Activated T-helper 2 cell treated with anti-CD3 and anti-CD28 coated beads, Interferon-gamma antibody, Interleukin-2, Interleukin-4, amounts not matched to agents 10 μg/mL and 5 μg/mL and 100 μg/mL, durations not matched to agents 14 hours and 24 hours and 36 hours (primary cell): ENCODE results near the gene MRGPRF. TPM values are rescaled to one million over a fixed set of nuclear protein-coding genes. Genes with fewer than 3 reads are reported as not detected.

Experiments
- DNase-seq: peaks from one replicate; pipeline ENCODE4 v3.0.0; 2021; ENCODE audit warnings: low spot score
- H3K27ac Mint-ChIP-seq: one replicate; pipeline ENCODE4 v1.8.0; 2021; ENCODE audit warnings: mixed read lengths
- H3K27me3 Mint-ChIP-seq: one replicate; pipeline ENCODE4 v1.8.0; 2021; ENCODE audit warnings: low read depth, mixed read lengths
- H3K36me3 Mint-ChIP-seq: one replicate; pipeline ENCODE4 v1.8.0; 2021; ENCODE audit warnings: low read depth, mixed read lengths
- H3K4me1 Mint-ChIP-seq: one replicate; pipeline ENCODE4 v1.8.0; 2021; ENCODE audit warnings: low read depth, mixed read lengths
- H3K4me3 Mint-ChIP-seq: one replicate; pipeline ENCODE4 v1.8.0; 2021; ENCODE audit warnings: low read depth, mild to moderate bottlenecking, moderate library complexity, mixed read lengths
- H3K9me3 Mint-ChIP-seq: one replicate; pipeline ENCODE4 v1.8.0; 2021; ENCODE audit warnings: mixed read lengths
- intact Hi-C: fragments of 100-400 bp; cut with micrococcal nuclease; formaldehyde crosslinking; loops from one replicate; pipeline ENCODE4 v1.15.1; 2023
- total RNA-seq: library from RNA; stranded (reverse); gene quantifications from 2 replicates; pipeline ENCODE4 v1.2.3, GENCODE V29; 2022

The MRGPRF gene
- total RNA-seq, 1 donor from 2014 or later, result not detected

DNA sequence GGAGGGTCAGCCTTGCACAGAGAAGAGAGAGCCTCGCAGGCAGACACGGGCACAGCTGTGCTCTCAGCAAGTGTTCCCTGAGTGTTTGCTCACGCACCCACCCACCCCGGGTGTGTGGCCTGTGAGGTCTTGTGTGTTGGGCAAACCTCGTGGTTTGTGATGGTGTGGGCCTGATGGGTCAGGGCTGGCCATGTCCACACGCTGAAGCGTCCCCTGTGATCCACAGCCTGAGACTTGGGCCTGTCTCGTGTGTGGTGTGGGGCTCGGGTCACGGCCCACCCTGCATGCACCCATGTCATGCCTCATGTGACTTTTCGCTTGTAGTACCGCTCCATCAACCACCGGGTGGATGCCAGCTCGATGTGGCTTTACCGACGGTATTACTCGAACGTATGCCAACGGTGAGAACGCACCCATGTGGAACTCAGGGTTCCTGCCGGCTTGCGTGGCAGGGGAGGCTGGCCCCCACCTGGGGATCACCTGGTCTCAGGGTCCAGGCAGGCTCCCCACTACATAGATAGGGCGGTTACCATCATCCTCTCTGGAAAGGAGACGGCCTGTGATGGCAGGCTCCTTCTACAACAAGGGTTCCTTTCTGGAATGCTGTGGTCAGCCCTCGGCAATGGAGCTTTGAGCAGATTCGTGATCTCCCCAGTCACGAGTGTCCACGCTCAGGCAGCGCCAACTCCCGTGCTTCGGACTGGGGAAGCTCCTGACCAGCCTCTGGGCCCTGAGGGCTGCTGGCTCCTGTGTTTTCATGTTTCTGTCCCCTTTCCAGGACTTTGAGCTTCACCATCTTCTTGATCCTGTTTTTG, 41.6 kb upstream of the MRGPRF start:
- intact Hi-C loops, result no loop called here
- Mint-ChIP-seq H3K4me1 (peaks cover 6% of the 10 kb centered on the region), H3K27me3 (no peaks in the 10 kb centered on the region), H3K4me3 (no peak overlapping the region), H3K36me3 (peaks cover 3% of the 10 kb centered on the region), H3K27ac (no peak overlapping the region), H3K9me3 (no peaks in the 10 kb centered on the region)
- DNase-seq, result no peak

DNA sequence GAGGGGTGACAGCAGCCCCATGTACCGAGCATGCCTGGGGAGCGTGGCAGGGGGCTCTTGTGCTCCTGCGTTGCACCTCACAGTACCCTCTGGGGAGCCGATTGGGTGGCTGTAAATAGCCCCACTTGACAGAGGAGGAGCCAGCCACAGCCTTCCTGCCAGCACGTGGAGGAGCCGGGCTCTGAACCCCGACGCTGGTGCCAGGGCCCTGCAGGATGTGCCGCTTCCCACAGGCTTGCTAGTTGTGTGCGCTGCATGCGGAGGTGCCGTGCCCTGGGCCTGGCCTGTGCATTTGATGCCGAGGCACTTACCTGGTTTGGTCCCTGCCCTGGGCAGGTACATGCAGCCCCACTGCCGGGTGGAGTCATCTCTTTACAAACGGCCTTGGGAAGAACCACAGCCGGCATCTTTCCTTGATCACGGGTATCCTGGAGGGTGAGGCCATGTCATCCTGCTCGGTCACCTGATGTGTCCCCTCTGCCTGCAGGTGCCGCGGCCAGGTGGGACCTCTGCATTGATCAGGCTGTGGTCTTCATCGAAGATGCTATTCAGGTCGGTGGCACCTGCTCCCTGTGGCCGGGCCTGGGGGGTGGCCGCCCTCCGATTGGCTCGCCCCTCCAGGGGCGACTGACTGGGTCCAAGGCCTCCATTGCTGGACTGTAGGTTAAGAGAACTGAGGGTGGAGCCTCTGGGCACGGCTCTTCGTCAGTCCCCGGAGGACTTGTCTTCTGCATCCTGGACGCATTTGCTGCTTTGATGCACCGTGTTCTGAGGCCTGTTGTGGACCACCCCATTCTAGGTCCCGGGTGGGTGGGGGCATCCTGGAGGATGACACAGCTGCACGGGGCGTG, 40.7 kb upstream of the MRGPRF start:
- intact Hi-C loops, result no loop called here
- Mint-ChIP-seq H3K27me3 (no peaks in the 10 kb centered on the region), H3K9me3 (no peaks in the 10 kb centered on the region), H3K27ac (no peak overlapping the region), H3K36me3 (peaks cover 3% of the 10 kb centered on the region), H3K4me3 (no peak overlapping the region), H3K4me1 (peaks cover 7% of the 10 kb centered on the region)
- no peak for DNase-seq

DNA sequence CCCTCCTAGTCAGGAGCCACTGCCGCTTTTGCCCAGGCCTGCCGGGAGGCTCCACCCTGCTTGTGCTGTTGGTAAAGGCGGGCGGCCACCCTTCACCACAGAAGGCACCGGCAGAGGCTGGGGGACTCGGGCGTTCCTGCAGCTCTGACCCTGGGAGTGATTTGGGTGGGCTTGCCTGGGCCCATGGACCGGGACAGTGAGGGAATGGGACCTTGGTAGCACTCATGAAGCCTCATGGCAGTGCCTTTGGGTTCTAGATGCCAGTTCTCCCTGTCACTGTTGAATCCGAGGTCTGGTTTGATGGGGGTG, 40.1 kb upstream of the MRGPRF start:
- no peaks in the 10 kb centered on the region for H3K27me3 Mint-ChIP-seq
- no peak overlapping the region for H3K27ac Mint-ChIP-seq
- intact Hi-C loops, result no loop called here
- no peak for DNase-seq
- peaks cover 10% of the 10 kb centered on the region for H3K4me1 Mint-ChIP-seq
- no peaks in the 10 kb centered on the region for H3K9me3 Mint-ChIP-seq
- peaks cover 3% of the 10 kb centered on the region for H3K36me3 Mint-ChIP-seq
- no peak overlapping the region for H3K4me3 Mint-ChIP-seq

DNA sequence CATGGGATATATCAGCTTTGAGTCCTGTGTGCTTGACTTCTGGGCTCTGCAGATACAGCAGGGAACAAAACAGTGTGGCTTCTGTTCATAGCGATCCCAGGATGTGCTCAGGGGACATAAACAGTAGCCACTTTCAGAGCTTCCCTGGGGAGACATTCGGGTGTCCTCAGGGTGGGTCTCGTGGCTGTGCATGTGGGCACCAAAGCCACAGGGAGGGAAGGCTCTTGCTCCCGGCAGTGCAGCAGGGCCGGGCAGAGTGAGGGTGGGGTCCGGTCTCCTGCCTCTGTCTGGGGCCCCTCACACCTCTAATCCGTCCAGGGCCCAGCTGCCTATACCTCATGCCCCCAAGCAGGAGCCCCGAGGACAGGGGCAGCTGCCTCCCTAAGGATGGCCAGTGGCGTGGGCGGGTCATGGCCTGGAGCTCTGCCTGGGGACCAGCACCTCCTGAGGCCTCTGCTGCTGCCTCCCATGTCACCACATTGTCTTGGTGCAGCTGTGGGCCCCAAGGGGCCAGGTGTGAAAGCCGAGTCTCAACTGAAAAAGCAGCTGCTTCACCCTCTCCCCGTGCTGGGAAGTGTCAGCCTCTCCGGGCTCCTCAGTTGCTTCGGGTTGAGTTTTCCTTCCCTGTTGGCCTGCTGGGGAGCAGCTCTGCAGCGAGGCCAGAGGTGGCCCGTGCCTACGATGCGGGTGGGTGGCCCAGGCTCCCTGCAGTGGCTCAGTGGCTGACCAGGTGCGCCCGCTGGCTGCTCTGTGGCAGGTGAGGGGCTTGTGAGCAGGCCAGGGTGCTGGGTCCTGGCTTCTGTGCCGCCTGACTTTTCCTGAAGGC, 39.5 kb upstream of the MRGPRF start:
- no peaks in the 10 kb centered on the region for H3K27me3 Mint-ChIP-seq
- no peak overlapping the region for H3K27ac Mint-ChIP-seq
- no peaks in the 10 kb centered on the region for H3K9me3 Mint-ChIP-seq
- H3K36me3 Mint-ChIP-seq, result peaks cover 2% of the 10 kb centered on the region
- no peak overlapping the region for H3K4me3 Mint-ChIP-seq
- no peak for DNase-seq
- intact Hi-C loops, result no loop called here
- H3K4me1 Mint-ChIP-seq, result peaks cover 14% of the 10 kb centered on the region

DNA sequence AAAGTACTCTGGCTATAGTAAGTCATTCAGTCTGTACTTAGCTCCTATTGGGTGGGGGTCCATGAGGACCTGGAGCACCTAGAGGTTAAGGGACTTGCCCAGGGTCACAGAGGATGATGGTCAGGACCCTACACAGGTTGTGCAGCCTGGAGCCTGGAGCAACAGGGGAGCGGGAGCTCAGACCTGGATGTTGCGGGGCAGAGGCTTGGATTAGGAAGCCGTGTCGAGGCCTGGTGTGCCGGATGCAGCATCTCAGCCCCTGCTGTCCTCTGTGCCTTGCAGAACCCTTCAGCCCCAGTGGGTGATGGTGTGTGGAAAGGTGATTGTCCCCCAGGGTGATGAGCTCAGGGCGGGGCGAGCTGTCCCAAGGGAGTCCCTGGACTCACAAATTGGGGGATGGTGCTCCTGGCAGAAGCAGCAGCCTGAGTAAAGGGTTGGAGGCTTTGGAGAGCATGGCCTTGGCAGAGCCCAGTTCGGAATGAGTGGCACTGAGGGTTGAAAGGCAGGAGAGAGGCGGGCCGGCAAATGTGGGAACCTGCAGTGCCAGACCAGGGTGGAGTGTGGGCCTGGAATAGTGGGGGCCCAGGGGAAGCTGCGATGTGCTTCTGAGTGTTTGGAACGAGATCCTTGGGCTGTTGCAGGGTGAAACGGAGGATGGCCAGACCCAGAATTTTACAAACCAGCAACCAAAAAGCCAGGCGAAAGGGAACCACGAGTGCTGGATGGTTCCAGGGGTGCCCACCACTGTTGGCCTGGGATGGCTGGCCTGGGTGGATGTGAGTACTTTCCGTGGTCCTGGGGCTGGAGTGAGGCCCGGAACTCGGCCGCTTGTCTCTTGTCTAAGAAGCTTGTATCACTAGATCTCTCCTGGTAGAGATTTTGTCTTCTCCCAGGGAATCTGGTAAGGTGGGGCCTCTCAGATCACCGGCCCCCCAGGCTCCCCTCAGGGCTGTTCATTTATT, 38.6 kb upstream of the MRGPRF start:
- H3K27me3 Mint-ChIP-seq, result peaks cover 5% of the 10 kb centered on the region
- H3K4me3 Mint-ChIP-seq, result no peak overlapping the region
- H3K27ac Mint-ChIP-seq, result no peak overlapping the region
- intact Hi-C loops, result no loop called here
- H3K9me3 Mint-ChIP-seq, result no peaks in the 10 kb centered on the region
- DNase-seq, result no peak
- peaks cover 14% of the 10 kb centered on the region for H3K4me1 Mint-ChIP-seq
- no peaks in the 10 kb centered on the region for H3K36me3 Mint-ChIP-seq

DNA sequence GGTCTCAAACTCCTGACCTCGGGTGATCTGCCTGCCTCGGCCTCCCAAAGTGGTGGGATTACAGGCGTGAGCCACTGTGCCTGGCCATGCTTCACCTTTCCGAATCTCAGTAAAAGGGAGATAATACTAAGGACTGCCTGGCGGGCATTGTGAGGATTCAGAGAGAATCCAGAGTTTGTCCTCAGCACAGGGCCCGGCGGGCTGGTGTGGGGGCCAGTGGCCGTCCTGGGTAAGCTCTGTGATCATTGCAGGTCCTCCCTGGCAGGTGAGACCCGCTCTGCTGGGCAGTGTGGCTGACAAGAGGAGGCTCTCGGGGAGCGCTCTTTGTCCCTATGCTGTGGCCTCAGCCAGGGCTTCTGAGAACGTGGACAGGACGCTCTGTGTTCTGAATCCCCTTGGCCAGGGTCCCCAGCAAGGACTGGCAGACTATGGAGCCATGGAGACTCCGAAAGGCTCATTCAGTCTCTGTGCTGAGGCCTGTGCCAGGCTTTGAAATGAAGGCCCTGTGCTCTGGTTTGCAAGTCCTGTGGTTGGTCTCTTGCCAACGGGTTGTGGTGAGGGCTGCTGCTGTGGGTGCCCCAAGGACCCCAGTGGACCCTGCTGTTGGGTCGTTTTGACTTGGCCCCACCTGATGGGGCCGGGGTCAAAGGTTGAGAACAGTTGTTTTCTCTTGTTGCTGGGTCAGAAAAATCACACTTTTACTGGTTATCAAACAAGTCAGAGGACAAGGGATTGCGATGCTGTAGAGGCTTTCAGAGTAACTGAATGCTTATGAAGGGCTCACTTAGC, 37.7 kb upstream of the MRGPRF start:
- no peaks in the 10 kb centered on the region for H3K9me3 Mint-ChIP-seq

DNA sequence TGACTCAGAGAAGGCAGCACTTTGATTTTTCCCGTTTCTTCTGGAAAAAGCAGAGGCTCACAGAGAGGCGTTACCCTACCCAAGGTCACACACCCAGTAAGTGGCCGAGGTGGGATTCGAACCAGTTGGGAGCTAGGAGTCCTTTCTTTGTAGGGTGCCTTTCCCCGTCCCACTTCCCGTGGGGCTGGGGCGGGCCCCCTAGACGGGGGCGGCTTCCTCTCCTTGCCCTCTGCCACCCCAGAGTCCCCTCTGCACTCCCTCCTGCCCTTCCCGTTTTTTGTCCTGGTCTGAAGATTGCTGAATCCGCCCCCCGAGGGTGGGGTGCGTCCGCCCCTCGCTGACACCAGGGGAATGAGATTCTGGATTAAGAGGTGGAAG, 36.4 kb upstream of the MRGPRF start:
- peak overlapping the region; percentile 69 for H3K27ac Mint-ChIP-seq
- no peak for DNase-seq
- H3K36me3 Mint-ChIP-seq, result no peaks in the 10 kb centered on the region
- peaks cover 14% of the 10 kb centered on the region for H3K4me1 Mint-ChIP-seq
- peak overlapping the region; percentile 78 for H3K4me3 Mint-ChIP-seq
- intact Hi-C loops, result no loop called here
- no peaks in the 10 kb centered on the region for H3K9me3 Mint-ChIP-seq
- peaks cover 15% of the 10 kb centered on the region for H3K27me3 Mint-ChIP-seq

More for the DNA sequence above, 37.7 kb upstream of the MRGPRF start:
- peak overlapping the region; percentile 37 for H3K4me3 Mint-ChIP-seq
- H3K36me3 Mint-ChIP-seq, result no peaks in the 10 kb centered on the region
- no peak overlapping the region for H3K27ac Mint-ChIP-seq
- peaks cover 11% of the 10 kb centered on the region for H3K27me3 Mint-ChIP-seq
- DNase-seq, result no peak
- peaks cover 14% of the 10 kb centered on the region for H3K4me1 Mint-ChIP-seq
- intact Hi-C loops, result no loop called here

DNA sequence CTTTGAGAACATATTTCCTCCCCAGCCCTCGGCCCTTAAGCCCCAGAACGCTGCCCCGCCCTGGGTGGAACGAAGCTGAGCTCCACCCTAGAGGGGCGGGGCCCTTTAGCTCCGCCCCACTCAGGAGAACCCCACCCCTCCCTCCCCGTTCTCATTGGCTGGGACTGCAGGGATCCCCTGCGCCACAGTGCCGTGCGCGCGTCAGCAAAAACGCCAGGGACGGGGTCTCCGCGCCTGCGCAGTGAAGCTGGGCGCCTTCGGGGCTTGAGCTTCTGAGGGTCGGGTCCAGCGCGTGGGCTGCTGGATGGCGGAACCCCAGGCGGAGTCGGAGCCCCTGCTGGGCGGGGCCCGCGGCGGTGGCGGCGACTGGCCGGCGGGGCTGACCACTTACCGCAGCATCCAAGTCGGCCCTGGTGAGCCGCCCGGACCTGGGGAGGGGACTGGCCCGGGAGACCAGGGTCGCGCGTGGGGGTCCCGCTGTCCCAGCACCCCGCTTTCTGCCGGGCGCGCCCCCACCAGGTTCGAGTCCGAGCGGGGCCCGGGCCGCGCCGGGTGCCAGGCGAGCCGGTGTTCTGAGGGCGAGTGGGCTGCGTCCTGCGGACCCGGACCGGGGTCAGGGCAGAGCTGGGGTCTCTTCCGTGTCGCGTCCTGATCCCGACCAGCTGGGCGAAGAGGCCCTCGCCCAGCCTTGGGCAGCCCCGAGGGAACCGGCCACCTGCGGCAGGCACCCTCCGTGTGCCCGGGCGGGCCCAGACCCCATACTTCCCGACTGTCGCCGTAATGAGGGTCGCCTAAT, 35.8 kb upstream of the MRGPRF start, which contains the start of gene TPCN2:
Gene TPCN2 (plus strand): TSS at position 239 of the 796 bp plus-strand sequence. CDS start 66 bp downstream, at position 305.
- intact Hi-C loops, result loop anchor here (1.0 kb wide), 1 partner anchor 210 kb away; no protein-coding TSS in a partner anchor
- H3K4me3 Mint-ChIP-seq, result peak within 1 kb of the TSS; percentile 78
- H3K9me3 Mint-ChIP-seq, result no peaks in the 10 kb centered on the region
- peaks cover 18% of the 10 kb centered on the region for H3K27me3 Mint-ChIP-seq
- peak; percentile 90 for DNase-seq
- H3K4me1 Mint-ChIP-seq, result peaks cover 14% of the 10 kb centered on the region
- peak within 1 kb of the TSS; percentile 79 for H3K27ac Mint-ChIP-seq
- H3K36me3 Mint-ChIP-seq, result no peaks in the 10 kb centered on the region

DNA sequence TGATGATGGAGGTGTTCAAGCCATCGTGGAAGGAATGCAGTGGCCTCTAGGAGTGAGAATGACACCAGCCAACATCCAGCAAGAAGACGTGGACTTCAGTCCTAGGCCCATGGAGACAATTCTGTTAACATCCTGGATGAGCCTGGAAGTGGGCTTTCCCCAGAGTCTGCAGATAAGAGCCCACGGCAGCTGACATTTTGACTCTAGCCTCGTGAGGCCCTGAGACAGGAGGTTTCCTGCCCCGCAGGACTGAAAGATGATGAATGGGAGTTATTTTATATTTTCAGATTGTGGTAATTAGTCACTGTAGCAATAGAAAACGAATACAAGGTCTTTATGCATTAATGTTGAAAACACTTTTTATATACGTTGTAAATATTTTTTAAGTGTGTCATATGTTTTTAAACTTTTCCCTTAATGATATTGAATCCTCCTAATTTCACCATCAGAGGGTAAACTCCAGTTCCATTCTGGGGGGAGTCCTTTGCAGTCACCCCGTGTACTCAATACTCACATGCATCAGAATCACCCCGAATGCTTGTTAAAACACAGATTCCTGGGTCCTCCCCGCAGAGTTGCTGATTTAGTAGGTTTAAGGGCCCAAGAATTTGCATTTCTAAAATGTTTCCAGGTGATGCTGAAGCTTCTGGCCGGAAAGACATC, 35.1 kb upstream of the MRGPRF start:
- intact Hi-C loops, result loop anchor here (1.0 kb wide), 1 partner anchor 209 kb away; no protein-coding TSS in a partner anchor
- Mint-ChIP-seq H3K27ac (peak overlapping the region; percentile 79), H3K9me3 (no peaks in the 10 kb centered on the region), H3K27me3 (peaks cover 18% of the 10 kb centered on the region), H3K4me3 (peak overlapping the region; percentile 75), H3K36me3 (no peaks in the 10 kb centered on the region), H3K4me1 (peaks cover 14% of the 10 kb centered on the region)
- no peak for DNase-seq

DNA sequence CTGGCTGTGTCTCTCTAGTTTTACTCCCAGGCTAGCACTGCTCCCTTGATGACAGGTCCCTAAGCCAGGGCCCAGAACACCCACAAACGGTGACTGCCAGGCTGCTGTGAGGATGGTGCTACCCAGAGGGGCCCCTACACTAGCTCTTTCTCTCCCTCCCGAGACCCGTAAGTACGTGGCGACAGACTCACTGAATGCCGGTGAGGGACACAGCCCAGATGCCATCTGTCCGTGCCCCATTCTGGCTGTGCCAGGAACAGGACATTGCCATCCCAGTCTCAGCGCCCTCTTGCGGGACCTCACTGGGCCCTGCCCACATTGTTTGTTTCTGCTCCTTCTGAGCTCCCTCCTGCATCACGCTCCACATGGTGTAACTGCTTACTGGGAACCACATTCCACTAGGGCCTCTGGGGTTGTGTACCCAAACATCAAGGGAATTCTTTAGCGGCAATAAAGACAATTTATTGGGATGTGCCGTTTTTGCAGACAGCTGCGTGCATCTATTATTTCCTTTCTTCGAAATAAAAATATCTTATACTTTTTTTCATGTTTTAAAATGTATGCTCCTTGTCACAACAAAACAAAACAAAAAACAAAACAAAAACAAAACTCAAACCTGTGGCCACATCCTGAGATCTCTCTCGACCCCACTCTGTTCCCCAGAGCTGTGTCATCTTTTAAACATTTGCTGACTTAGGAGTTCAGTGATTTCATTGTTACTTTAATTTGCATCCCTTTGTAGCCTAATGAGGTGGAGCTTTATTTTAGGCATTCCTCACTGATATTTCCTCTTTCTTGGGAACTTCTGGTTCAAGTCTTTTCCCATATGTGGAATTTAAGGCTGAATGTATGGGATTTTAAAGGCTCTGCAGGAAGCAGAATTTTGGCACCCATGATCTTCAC, 31.3 kb upstream of the MRGPRF start:
- Mint-ChIP-seq H3K27ac (no peak overlapping the region), H3K27me3 (peaks cover 20% of the 10 kb centered on the region), H3K4me1 (peaks cover 17% of the 10 kb centered on the region), H3K36me3 (no peaks in the 10 kb centered on the region), H3K9me3 (no peaks in the 10 kb centered on the region), H3K4me3 (no peak overlapping the region)
- no peak for DNase-seq
- intact Hi-C loops, result no loop called here
